PC-3 (cell line): Measurements from ENCODE around the gene TRPV6. TPM values are rescaled to one million over a fixed set of nuclear protein-coding genes. Genes with fewer than 3 reads are reported as not detected.
A peak's percentile ranks its signal among the peaks of the same experiment; 100 is the strongest.

ENCODE experiments used
- ATAC-seq: fragments of 200-7000 bp; cut with Tn5 transposase; 2 replicates; pipeline ENCODE4 v1.9.1; 2020; ENCODE audit warnings: mild to moderate bottlenecking, moderate library complexity
- BruUV-seq: library from RNA; stranded (reverse); fragments of 400-500 nt; replicated peaks from 2 replicates; lab custom pipeline; 2021; lab: Mats Ljungman, UMichigan
- CTCF ChIA-PET: fragments of 300-600 bp; sonication (Branson Sonifier 250); formaldehyde crosslinking; loops from one replicate; lab custom pipeline; 2022; ENCODE audit warnings: antibody characterized with exemption; lab: Charles Lee
- POLR2A ChIA-PET: fragments of 300-600 bp; sonication (Branson Sonifier 250); formaldehyde crosslinking; loops from one replicate; lab custom pipeline; 2022; ENCODE audit warnings: antibody characterized with exemption; ENCODE audit not compliant: unreplicated experiment; lab: Charles Lee
- DNase-seq: peaks from one replicate; pipeline ENCODE4 v3.0.0-alpha.2; 2015
- H2AFZ ChIP-seq: fragments of 300-600 bp; sonication (generic); 2 replicates; pipeline ENCODE4 v1.6.0; 2016; ENCODE audit warnings: antibody characterized with exemption, low read length
- H3F3A ChIP-seq: fragments of 300-600 bp; sonication (generic); one replicate; pipeline ENCODE4 v1.6.0; 2017; ENCODE audit warnings: antibody characterized with exemption, low read length, control low read depth, mild to moderate bottlenecking; ENCODE audit not compliant: unreplicated experiment
- H3K27ac ChIP-seq: fragments of 300-600 bp; sonication (generic); 2 replicates; pipeline ENCODE4 v1.5.1; 2016; ENCODE audit warnings: mild to moderate bottlenecking, low read length
- H3K27me3 ChIP-seq: fragments of 300-600 bp; sonication (generic); 2 replicates; pipeline ENCODE4 v1.6.1; 2016; ENCODE audit warnings: low read length, mixed read lengths
- H3K36me3 ChIP-seq: fragments of 300-600 bp; sonication (generic); 2 replicates; pipeline ENCODE4 v1.6.1; 2016; ENCODE audit warnings: low read depth, mixed run types, low read length, mixed read lengths
- H3K4me1 ChIP-seq: fragments of 300-600 bp; sonication (generic); 2 replicates; pipeline ENCODE4 v1.5.1; 2016; ENCODE audit warnings: low read length; ENCODE audit not compliant: insufficient read depth
- H3K4me2 ChIP-seq: fragments of 300-600 bp; sonication (generic); 2 replicates; pipeline ENCODE4 v1.6.0; 2016; ENCODE audit warnings: low read length
- H3K4me3 ChIP-seq: fragments of 300-600 bp; sonication (generic); 2 replicates; pipeline ENCODE4 v1.5.1; 2016; ENCODE audit warnings: mild to moderate bottlenecking, low read length, mixed read lengths
- H3K79me2 ChIP-seq: fragments of 300-600 bp; sonication (generic); 2 replicates; pipeline ENCODE4 v1.6.1; 2017; ENCODE audit warnings: low read length, mixed read lengths
- H3K9ac ChIP-seq: fragments of 300-600 bp; sonication (generic); 2 replicates; pipeline ENCODE4 v1.6.0; 2016; ENCODE audit warnings: mild to moderate bottlenecking, low read length
- H3K9me2 ChIP-seq: fragments of 300-600 bp; sonication (generic); replicated peaks from 2 replicates; pipeline ENCODE4 v1.6.1; 2016; ENCODE audit warnings: mixed run types, low read length, mixed read lengths
- H3K9me3 ChIP-seq: fragments of 300-600 bp; sonication (generic); 2 replicates; pipeline ENCODE4 v1.6.1; 2016; ENCODE audit warnings: low read length, mixed read lengths
- H4K20me1 ChIP-seq: fragments of 300-600 bp; sonication (generic); 2 replicates; pipeline ENCODE4 v1.6.1; 2016; ENCODE audit warnings: low read length, mixed read lengths
- EZH2 ChIP-seq: fragments of 300-600 bp; sonication (generic); IDR thresholded peaks from one replicate; pipeline ENCODE4 v1.6.1; 2017; ENCODE audit warnings: antibody characterized with exemption, mild to moderate bottlenecking, low read length; ENCODE audit not compliant: unreplicated experiment
- EZH2phosphoT487 ChIP-seq: fragments of 300-600 bp; sonication (generic); IDR thresholded peaks from 2 replicates; pipeline ENCODE4 v1.6.1; 2018; ENCODE audit warnings: mild to moderate bottlenecking, antibody characterized with exemption, low read length, borderline replicate concordance
- intact Hi-C: fragments of 100-400 bp; cut with micrococcal nuclease; formaldehyde crosslinking; loops from 2 replicates; pipeline ENCODE4 v1.9.0; 2023
- total RNA-seq: library from RNA; depleted of rRNA; stranded (reverse); fragments of >200 nt; gene quantifications from 2 replicates; pipeline ENCODE4 v1.2.3, GENCODE V29; 2014
- TF ChIP-seq, protein P1 (sequence below): fragments of 300-600 bp; sonication (generic); conservative IDR thresholded peaks from 2 replicates; pipeline ENCODE4 v1.5.1; 2017; ENCODE audit warnings: antibody characterized with exemption, low read depth, mild to moderate bottlenecking, low read length

The TRPV6 gene
- total RNA-seq, 1 experiment from 2014 or later = 1.4 TPM

DNA sequence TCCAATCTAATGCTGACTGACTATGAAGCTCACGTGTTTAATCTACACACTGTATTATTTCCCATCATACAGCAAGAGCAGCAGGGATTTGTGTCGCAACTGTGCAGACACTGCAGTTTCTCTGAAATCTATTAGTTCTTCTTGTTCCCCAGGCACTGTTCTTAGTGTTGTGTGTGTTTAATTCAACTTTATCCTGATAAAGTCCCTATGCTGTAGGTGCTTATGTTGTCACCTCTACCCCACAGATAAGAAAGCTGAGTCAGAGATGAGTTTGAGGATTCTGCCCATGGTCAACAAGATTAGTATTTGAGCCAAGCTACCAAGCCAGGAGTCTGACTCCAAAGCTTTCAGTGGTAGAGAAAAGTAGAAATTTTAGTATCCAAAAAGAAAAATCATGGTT lies 53.1 kb downstream of the TRPV6 start:
- peak; percentile 47 for DNase-seq
- H3K9me3 ChIP-seq = no peaks in the 10 kb centered on the region
- no peaks in the 10 kb centered on the region for H3K79me2 ChIP-seq
- H3K27me3 ChIP-seq = no peaks in the 10 kb centered on the region
- POLR2A ChIA-PET = no interaction called here
- intact Hi-C loops = no loop called here
- CTCF ChIA-PET = interaction anchor here (0.5 to 1.1 kb wide), 5 partner anchors 18 to 178 kb away, joined by 3 to 7 read pairs (median 4); no protein-coding TSS in a partner anchor
- no peak overlapping the region for H2AFZ ChIP-seq
- H3K9ac ChIP-seq = peak overlapping the region; percentile 48
- H3K36me3 ChIP-seq = no peaks in the 10 kb centered on the region
- TF ChIP-seq, protein P1, sequence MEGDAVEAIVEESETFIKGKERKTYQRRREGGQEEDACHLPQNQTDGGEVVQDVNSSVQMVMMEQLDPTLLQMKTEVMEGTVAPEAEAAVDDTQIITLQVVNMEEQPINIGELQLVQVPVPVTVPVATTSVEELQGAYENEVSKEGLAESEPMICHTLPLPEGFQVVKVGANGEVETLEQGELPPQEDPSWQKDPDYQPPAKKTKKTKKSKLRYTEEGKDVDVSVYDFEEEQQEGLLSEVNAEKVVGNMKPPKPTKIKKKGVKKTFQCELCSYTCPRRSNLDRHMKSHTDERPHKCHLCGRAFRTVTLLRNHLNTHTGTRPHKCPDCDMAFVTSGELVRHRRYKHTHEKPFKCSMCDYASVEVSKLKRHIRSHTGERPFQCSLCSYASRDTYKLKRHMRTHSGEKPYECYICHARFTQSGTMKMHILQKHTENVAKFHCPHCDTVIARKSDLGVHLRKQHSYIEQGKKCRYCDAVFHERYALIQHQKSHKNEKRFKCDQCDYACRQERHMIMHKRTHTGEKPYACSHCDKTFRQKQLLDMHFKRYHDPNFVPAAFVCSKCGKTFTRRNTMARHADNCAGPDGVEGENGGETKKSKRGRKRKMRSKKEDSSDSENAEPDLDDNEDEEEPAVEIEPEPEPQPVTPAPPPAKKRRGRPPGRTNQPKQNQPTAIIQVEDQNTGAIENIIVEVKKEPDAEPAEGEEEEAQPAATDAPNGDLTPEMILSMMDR = no peak
- TF ChIP-seq EZH2phosphoT487 (no peak), EZH2 (no peak)
- no peaks in the 10 kb centered on the region for H3K9me2 ChIP-seq
- H3K4me3 ChIP-seq = no peak overlapping the region
- peak overlapping the region; percentile 72 for H3K27ac ChIP-seq
- peak; percentile 25 for ATAC-seq
- peak overlapping the region; percentile 56 for H3K4me2 ChIP-seq
- BruUV-seq = no TSS peak
- no peaks in the 10 kb centered on the region for H3F3A ChIP-seq
- H4K20me1 ChIP-seq = no peaks in the 10 kb centered on the region
- peaks cover 43% of the 10 kb centered on the region for H3K4me1 ChIP-seq

DNA sequence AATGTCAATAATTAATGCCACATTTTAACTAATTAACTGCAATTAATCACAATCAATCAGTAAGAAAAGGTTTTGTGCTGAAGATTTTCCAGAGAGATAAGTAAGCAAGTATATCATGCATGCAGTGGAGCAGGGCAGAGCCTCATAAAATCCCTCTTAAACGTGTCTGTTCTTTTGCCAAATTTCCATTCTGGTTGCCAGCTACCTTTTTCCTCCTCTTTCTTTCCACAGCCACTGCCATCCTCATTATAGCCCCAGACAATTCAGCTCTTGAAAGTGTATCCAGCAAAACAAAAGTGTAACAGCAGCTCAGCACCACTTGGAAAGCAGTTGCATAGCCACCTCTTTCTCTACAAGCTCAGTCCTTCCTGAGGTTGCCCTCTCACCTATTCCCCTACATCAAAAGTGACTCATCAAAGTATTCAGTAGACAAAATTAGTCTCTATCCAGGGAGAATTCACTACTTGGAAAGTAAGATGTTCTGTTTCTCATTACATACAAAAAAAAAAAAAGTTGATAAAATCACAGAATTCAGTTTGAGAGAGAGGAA lies 57.5 kb downstream of the TRPV6 start:
- Histone ChIP-seq H3K36me3 (no peaks in the 10 kb centered on the region), H3K9ac (peak overlapping the region; percentile 48), H3K9me2 (no peaks in the 10 kb centered on the region), H3F3A (no peaks in the 10 kb centered on the region), H3K9me3 (no peaks in the 10 kb centered on the region), H3K79me2 (no peaks in the 10 kb centered on the region), H3K4me2 (peak overlapping the region; percentile 78), H4K20me1 (no peaks in the 10 kb centered on the region), H3K4me1 (peaks cover 27% of the 10 kb centered on the region), H3K27me3 (no peaks in the 10 kb centered on the region), H3K4me3 (peak overlapping the region; percentile 45), H3K27ac (peak overlapping the region; percentile 81), H2AFZ (peak overlapping the region; percentile 41)
- ChIA-PET CTCF (interaction anchor here (0.7 to 1.0 kb wide), 2 partner anchors 14 to 196 kb away, joined by 4 to 10 read pairs; no protein-coding TSS in a partner anchor), POLR2A (no interaction called here)
- intact Hi-C loops = no loop called here
- ATAC-seq = peak; percentile 90
- DNase-seq = peak; percentile 65
- no TSS peak for BruUV-seq
- TF ChIP-seq EZH2 = no peak
- TF ChIP-seq, protein P1 = no peak
- TF ChIP-seq EZH2phosphoT487 = no peak

DNA sequence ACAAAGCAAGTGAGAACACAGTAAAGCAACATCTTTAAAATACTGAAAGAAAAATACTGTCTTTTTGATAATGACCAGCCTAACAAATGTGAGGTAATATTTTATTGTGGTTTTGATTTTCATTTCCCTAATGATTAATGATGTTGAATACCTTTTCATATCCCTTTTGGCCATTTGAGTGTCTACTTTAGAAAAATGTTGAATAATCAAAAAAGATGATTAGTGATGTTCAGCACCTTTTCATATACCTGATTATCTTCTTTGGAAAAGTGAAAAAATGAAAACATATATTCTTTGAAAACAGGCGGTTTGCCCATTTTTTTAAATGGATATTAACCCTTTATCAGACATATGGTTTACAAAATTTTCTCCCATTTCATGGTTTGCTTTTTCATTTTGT lies 62.8 kb downstream of the TRPV6 start:
- BruUV-seq = no TSS peak
- POLR2A ChIA-PET = no interaction called here

More for the DNA sequence above, 62.8 kb downstream of the TRPV6 start:
- peaks cover 6% of the 10 kb centered on the region for H3K4me1 ChIP-seq
- H3F3A ChIP-seq = no peaks in the 10 kb centered on the region
- H4K20me1 ChIP-seq = no peaks in the 10 kb centered on the region
- no peaks in the 10 kb centered on the region for H3K9me3 ChIP-seq
- TF ChIP-seq, protein P1 = no peak
- no peak for TF ChIP-seq EZH2phosphoT487
- TF ChIP-seq EZH2 = no peak
- no peak overlapping the region for H3K9ac ChIP-seq
- no peak overlapping the region for H2AFZ ChIP-seq
- no peak overlapping the region for H3K4me3 ChIP-seq
- no peak overlapping the region for H3K27ac ChIP-seq
- no peak for DNase-seq
- CTCF ChIA-PET = no interaction called here
- H3K36me3 ChIP-seq = no peaks in the 10 kb centered on the region
- no peak for ATAC-seq
- H3K79me2 ChIP-seq = no peaks in the 10 kb centered on the region
- H3K9me2 ChIP-seq = no peaks in the 10 kb centered on the region
- intact Hi-C loops = no loop called here
- H3K4me2 ChIP-seq = no peak overlapping the region
- no peaks in the 10 kb centered on the region for H3K27me3 ChIP-seq
